Dedifferentiated amniotic fluid mesenchymal stem cell (primary cell): ENCODE measurements around the gene SVBP.
A peak's percentile ranks its signal among the peaks of the same experiment; 100 is the strongest.
"Not testable (repeated sequence)": the region's sequence is repeated elsewhere in the genome, so short reads cannot be mapped to it uniquely, and the experiment has no call there.

Source experiments
- DNase-seq: peaks from one replicate; pipeline ENCODE4 v3.0.0-alpha.2; 2016; ENCODE audit errors: extremely low spot score

The SVBP gene

GRCh38 chr1:42816585-42817439 is at the start of gene SVBP, which contains the start of gene ERMAP:
SVBP (minus strand) TSS chr1:42817397; CDS start chr1:42816544, 853 bp downstream.
ERMAP (plus strand) TSS chr1:42817122; CDS start chr1:42830449, 13,327 bp downstream.
- DNase-seq, result peak; percentile 78

GRCh38 chr1:42866549-42866948 is 49.4 kb upstream of the SVBP start:
- no peak for DNase-seq

GRCh38 chr1:42861014-42861399 is 43.8 kb upstream of the SVBP start:
- DNase-seq, result no peak

- DNase-seq, result no peak
These were observed 43.3 kb upstream of the SVBP start for GRCh38 chr1:42860339-42861013.

GRCh38 chr1:42859366-42859765 is 42.2 kb upstream of the SVBP start:
- not testable (repeated sequence) for DNase-seq

- not testable (repeated sequence) for DNase-seq
These were observed 39.4 kb upstream of the SVBP start for GRCh38 chr1:42856554-42856953.

- DNase-seq, result no peak
These were observed 36.1 kb upstream of the SVBP start for GRCh38 chr1:42853116-42853884.

GRCh38 chr1:42852608-42852980 is 35.4 kb upstream of the SVBP start:
- DNase-seq, result no peak

- no peak for DNase-seq
These were observed 34.9 kb upstream of the SVBP start for GRCh38 chr1:42851960-42852607.

GRCh38 chr1:42851420-42851819 is 34.2 kb upstream of the SVBP start:
- DNase-seq, result no peak

GRCh38 chr1:42849944-42850343 is 32.7 kb upstream of the SVBP start:
- no peak for DNase-seq

GRCh38 chr1:42848823-42849537 is 31.8 kb upstream of the SVBP start:
- no peak for DNase-seq

GRCh38 chr1:42847721-42848460 is 30.7 kb upstream of the SVBP start:
- DNase-seq, result no peak

- DNase-seq, result no peak
These were observed 30.0 kb upstream of the SVBP start for GRCh38 chr1:42847111-42847595.

- peak; percentile 99 for DNase-seq
These were observed 29.3 kb upstream of the SVBP start, which contains the start of gene ZNF691 for GRCh38 chr1:42846257-42847110. ZNF691 (plus strand) TSS chr1:42846613; CDS start chr1:42849659, 3,046 bp downstream.

GRCh38 chr1:42845866-42846256 is 28.7 kb upstream of the SVBP start:
- DNase-seq, result no peak

GRCh38 chr1:42845193-42845592 is 28.0 kb upstream of the SVBP start:
- DNase-seq, result no peak

- DNase-seq, result no peak
These were observed 27.5 kb upstream of the SVBP start for GRCh38 chr1:42844592-42845140.
